Measurements from ENCODE around the gene SF3B3. TPM values are rescaled to one million over a fixed set of nuclear protein-coding genes. Genes with fewer than 3 reads are reported as not detected.

The SF3B3 gene
- total RNA-seq, 5 donors from 2014 or later (not counting 1 experiment from before 2014, with no cell fraction given) = 202 to 291 (median 264) TPM

DNA sequence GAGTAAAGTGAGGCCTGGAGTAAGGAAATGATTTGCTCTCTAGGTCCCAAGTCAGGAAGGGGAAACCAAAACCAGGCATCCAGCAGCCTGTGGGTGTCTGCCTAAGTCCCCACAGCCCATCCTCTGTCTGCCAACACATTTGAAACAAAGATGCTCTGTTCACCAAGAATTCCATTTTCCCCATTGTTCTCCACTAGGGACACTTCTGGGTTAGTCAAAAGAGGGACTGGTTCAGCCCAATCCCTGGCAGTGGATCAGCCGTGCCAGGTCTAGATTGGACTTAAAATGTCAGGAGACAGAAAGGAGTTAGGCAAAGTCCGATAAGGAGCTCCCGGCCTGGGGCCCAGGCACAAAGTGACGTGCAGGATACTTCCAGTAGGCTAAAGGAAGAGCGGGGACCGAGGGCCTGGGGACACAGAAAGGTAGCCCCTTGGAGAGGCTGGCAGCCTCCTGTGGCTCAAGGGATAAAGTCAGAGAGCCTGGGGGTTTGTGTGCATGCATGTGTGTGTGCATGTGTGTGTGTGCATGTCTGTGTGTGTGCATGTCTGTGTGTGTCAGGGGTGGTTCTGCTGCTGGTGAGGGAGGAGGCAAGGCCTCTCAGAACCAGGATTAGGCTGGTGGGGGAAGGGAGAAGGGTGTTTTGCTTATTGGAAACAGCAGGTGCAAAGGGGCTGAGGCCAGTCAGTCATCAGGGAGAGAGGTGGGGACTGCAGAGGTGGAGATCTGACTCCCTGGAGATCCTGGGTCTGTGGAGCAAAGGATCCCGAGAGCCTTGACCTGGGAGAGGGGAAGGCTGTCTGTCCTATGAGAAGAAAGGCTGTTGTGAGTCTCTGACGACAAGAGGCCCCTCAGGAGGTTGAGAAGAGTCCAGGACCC lies 81.0 kb downstream of the SF3B3 start:
- no peaks in the 10 kb centered on the region for H3K4me1 Mint-ChIP-seq
- Histone ChIP-seq H3K27me3 (replicated peaks in 1 of 2; ENCODE audit: control insufficient read depth in 2 of 2, extremely low read depth in 1 of 2, insufficient read depth in 2 of 2, low read length in 1 of 2) (peaks cover 0 to 11% of the 10 kb centered on the region in 2 experiments), H3K4me3 (ENCODE audit: control insufficient read depth in 1 of 2, extremely low read depth in 1 of 2, low read length in 1 of 2) (no peak overlapping the region), H3K9me3 (no peaks in the 10 kb centered on the region), H3K27ac (ENCODE audit: low read length) (no peak overlapping the region), H3K36me3 (ENCODE audit: control insufficient read depth in 2 of 2, extremely low read depth in 1 of 2, insufficient read depth in 1 of 2, low read length in 1 of 2) (no peaks in the 10 kb centered on the region), H3K4me1 (ENCODE audit: control insufficient read depth in 1 of 2, extremely low read depth in 1 of 2, insufficient read depth in 2 of 2, low read length in 2 of 2) (no peaks in the 10 kb centered on the region)
- DNase-seq (no peak), ATAC-seq (replicated peaks in 1 of 4) (no peak)
- ChIA-PET CTCF (no interaction called here), POLR2A (no interaction called here)
- H3K36me3 Mint-ChIP-seq = no peaks in the 10 kb centered on the region
- no peaks in the 10 kb centered on the region for H3K9me3 Mint-ChIP-seq
- no peak overlapping the region for H3K4me3 Mint-ChIP-seq
- H3K27ac Mint-ChIP-seq = no peak overlapping the region
- 89% methylated on average over 6 of the region's 8 CpGs for WGBS (ENCODE audit: insufficient coverage)
- H3K27me3 Mint-ChIP-seq = peaks cover 8 to 12% of the 10 kb centered on the region in 2 donors

GRCh38 chr16:70605283-70605657 lies 81.7 kb downstream of the SF3B3 start:
- DNase-seq (no peak), ATAC-seq (replicated peaks in 1 of 4) (no peak)
- H3K9me3 Mint-ChIP-seq = no peaks in the 10 kb centered on the region
- no peak overlapping the region for H3K4me3 ChIP-seq (ENCODE audit: control insufficient read depth in 1 of 2, extremely low read depth in 1 of 2, low read length in 1 of 2)
- H3K27me3 ChIP-seq (replicated peaks in 1 of 2; ENCODE audit: control insufficient read depth in 2 of 2, extremely low read depth in 1 of 2, insufficient read depth in 2 of 2, low read length in 1 of 2) = peaks cover 0 to 12% of the 10 kb centered on the region in 2 experiments
- H3K9me3 ChIP-seq = no peaks in the 10 kb centered on the region
- H3K27ac Mint-ChIP-seq = no peak overlapping the region
- ChIA-PET POLR2A (no interaction called here), CTCF (no interaction called here)
- no peaks in the 10 kb centered on the region for H3K36me3 Mint-ChIP-seq
- no peak overlapping the region for H3K27ac ChIP-seq (ENCODE audit: low read length)
- no peaks in the 10 kb centered on the region for H3K4me1 Mint-ChIP-seq
- WGBS (ENCODE audit: insufficient coverage) = 100% methylated on average over 1 of the region's 1 CpG
- no peaks in the 10 kb centered on the region for H3K4me1 ChIP-seq (ENCODE audit: control insufficient read depth in 1 of 2, extremely low read depth in 1 of 2, insufficient read depth in 2 of 2, low read length in 2 of 2)
- H3K36me3 ChIP-seq (ENCODE audit: control insufficient read depth in 2 of 2, extremely low read depth in 1 of 2, insufficient read depth in 1 of 2, low read length in 1 of 2) = no peaks in the 10 kb centered on the region
- no peak overlapping the region for H3K4me3 Mint-ChIP-seq
- H3K27me3 Mint-ChIP-seq = peaks cover 8% of the 10 kb centered on the region in 2 donors

GRCh38 chr16:70608521-70608920 lies 84.9 kb downstream of the SF3B3 start:
- H3K27ac Mint-ChIP-seq = no peak overlapping the region
- no peaks in the 10 kb centered on the region for H3K4me1 ChIP-seq (ENCODE audit: control insufficient read depth in 1 of 2, extremely low read depth in 1 of 2, insufficient read depth in 2 of 2, low read length in 2 of 2)
- no peaks in the 10 kb centered on the region for H3K9me3 Mint-ChIP-seq
- H3K27me3 Mint-ChIP-seq = peaks cover 0 to 9% of the 10 kb centered on the region in 2 donors
- H3K27me3 ChIP-seq (replicated peaks in 1 of 2; ENCODE audit: control insufficient read depth in 2 of 2, extremely low read depth in 1 of 2, insufficient read depth in 2 of 2, low read length in 1 of 2) = peaks cover 0 to 10% of the 10 kb centered on the region in 2 experiments
- H3K4me3 Mint-ChIP-seq = no peak overlapping the region
- CTCF ChIA-PET = no interaction called here
- H3K36me3 ChIP-seq (ENCODE audit: control insufficient read depth in 2 of 2, extremely low read depth in 1 of 2, insufficient read depth in 1 of 2, low read length in 1 of 2) = no peaks in the 10 kb centered on the region
- H3K36me3 Mint-ChIP-seq = no peaks in the 10 kb centered on the region
- H3K4me1 Mint-ChIP-seq = no peaks in the 10 kb centered on the region
- DNase-seq (no peak), ATAC-seq (replicated peaks in 1 of 4) (no peak)
- H3K9me3 ChIP-seq = no peaks in the 10 kb centered on the region
- H3K27ac ChIP-seq (ENCODE audit: low read length) = no peak overlapping the region
- POLR2A ChIA-PET = no interaction called here
- WGBS (ENCODE audit: insufficient coverage) = 83% methylated on average over 4 of the region's 7 CpGs
- no peak overlapping the region for H3K4me3 ChIP-seq (ENCODE audit: control insufficient read depth in 1 of 2, extremely low read depth in 1 of 2, low read length in 1 of 2)

DNA sequence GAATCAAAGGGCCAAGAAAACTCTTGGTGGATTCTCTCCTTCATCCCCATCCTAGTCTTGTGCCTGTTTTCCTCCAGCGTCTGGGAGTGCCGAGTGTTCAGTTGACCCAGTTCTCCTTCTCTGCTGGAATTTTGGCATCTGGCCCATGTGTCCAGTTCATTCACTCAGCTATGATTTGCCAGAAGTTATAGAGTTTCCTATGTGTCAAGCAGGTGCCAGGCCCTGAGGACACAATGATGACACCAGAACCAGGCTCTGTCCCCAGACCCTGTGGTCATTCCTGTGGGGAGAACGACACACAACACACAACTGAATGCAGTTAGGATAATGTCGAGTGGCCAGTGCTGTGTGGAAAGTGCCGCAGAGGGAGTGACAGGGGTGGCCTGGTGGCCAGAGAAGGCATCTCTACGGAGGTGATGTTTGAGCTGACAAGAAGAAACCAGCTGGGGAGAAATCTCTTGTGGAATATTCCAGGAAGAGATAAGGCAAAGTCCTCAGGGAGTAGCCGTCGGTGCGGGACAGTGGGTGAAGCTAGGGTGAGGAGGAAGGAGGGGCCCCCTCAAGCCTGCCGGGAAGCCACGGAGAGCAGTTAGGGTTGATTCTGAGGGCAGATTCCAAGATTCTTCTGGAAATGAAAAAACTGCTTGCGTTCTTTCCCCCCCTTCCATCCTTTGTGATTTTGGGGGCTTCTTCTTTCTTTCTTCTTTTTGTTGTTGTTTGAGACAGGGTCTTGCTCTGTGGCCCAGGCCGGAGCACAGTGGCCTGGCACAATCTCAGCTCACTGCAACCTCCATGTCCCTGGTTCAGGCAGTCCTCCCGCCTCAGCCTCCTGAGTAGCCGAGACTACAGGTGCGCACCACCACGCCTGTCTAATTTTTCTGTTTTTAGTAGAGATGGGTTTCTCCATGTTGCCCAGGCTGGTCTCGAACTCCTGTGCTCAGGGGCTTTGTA lies 86.9 kb downstream of the SF3B3 start:
- ATAC-seq (replicated peaks in 1 of 4) = no peak
- H3K36me3 Mint-ChIP-seq = no peaks in the 10 kb centered on the region
- H3K27me3 ChIP-seq (replicated peaks in 1 of 2; ENCODE audit: control insufficient read depth in 2 of 2, extremely low read depth in 1 of 2, insufficient read depth in 2 of 2, low read length in 1 of 2) = peaks cover 0 to 10% of the 10 kb centered on the region in 2 experiments
- H3K4me3 Mint-ChIP-seq = no peak overlapping the region
- no peak for DNase-seq
- ChIA-PET POLR2A (interaction anchor here in 1 of 2 donors (0.7 kb wide), 1 partner anchor 1977 kb away, joined by 9 read pairs; no protein-coding TSS in a partner anchor), CTCF (interaction anchor here in 1 of 2 donors (1.3 kb wide), 1 partner anchor 160 kb away, joined by 3 read pairs; no protein-coding TSS in a partner anchor)
- H3K27ac ChIP-seq (ENCODE audit: low read length) = no peak overlapping the region
- no peaks in the 10 kb centered on the region for H3K36me3 ChIP-seq (ENCODE audit: control insufficient read depth in 2 of 2, extremely low read depth in 1 of 2, insufficient read depth in 1 of 2, low read length in 1 of 2)
- H3K9me3 ChIP-seq = no peaks in the 10 kb centered on the region
- no peaks in the 10 kb centered on the region for H3K4me1 Mint-ChIP-seq
- H3K4me3 ChIP-seq (ENCODE audit: control insufficient read depth in 1 of 2, extremely low read depth in 1 of 2, low read length in 1 of 2) = no peak overlapping the region
- H3K27ac Mint-ChIP-seq = no peak overlapping the region
- WGBS (ENCODE audit: insufficient coverage) = 88% methylated on average over 9 of the region's 18 CpGs
- H3K9me3 Mint-ChIP-seq = no peaks in the 10 kb centered on the region
- no peaks in the 10 kb centered on the region for H3K4me1 ChIP-seq (ENCODE audit: control insufficient read depth in 1 of 2, extremely low read depth in 1 of 2, insufficient read depth in 2 of 2, low read length in 2 of 2)
- H3K27me3 Mint-ChIP-seq = peaks cover 0 to 9% of the 10 kb centered on the region in 2 donors

DNA sequence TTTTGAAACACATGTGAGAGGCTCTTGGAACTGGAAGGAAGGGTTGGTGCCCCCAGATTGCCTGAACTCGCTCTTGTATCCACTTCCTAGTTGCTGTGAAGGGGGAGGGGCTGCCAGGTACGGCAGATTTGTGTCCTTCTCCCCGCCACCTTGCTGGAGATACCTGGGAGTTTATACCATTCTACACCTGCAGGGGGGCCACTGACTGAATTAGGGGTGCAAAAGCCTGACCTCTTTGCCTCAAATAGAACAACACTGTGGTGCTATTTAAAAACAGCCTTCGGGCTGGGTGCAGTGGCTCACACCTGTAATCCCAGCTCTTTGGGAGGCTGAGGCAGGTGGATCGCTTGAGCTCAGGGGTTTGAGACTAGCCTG lies 87.6 kb downstream of the SF3B3 start:
- ChIA-PET POLR2A (no interaction called here), CTCF (interaction anchor here in 1 of 2 donors (1.3 kb wide), 1 partner anchor 160 kb away, joined by 3 read pairs; no protein-coding TSS in a partner anchor)
- 81% methylated on average over 4 of the region's 5 CpGs for WGBS (ENCODE audit: insufficient coverage)
- Mint-ChIP-seq H3K27me3 (peaks cover 0 to 9% of the 10 kb centered on the region in 2 donors), H3K27ac (no peak overlapping the region), H3K4me1 (no peaks in the 10 kb centered on the region), H3K4me3 (no peak overlapping the region), H3K36me3 (no peaks in the 10 kb centered on the region), H3K9me3 (no peaks in the 10 kb centered on the region)
- Histone ChIP-seq H3K9me3 (no peaks in the 10 kb centered on the region), H3K27ac (ENCODE audit: low read length) (no peak overlapping the region), H3K4me3 (ENCODE audit: control insufficient read depth in 1 of 2, extremely low read depth in 1 of 2, low read length in 1 of 2) (no peak overlapping the region), H3K4me1 (ENCODE audit: control insufficient read depth in 1 of 2, extremely low read depth in 1 of 2, insufficient read depth in 2 of 2, low read length in 2 of 2) (no peaks in the 10 kb centered on the region), H3K36me3 (ENCODE audit: control insufficient read depth in 2 of 2, extremely low read depth in 1 of 2, insufficient read depth in 1 of 2, low read length in 1 of 2) (no peaks in the 10 kb centered on the region), H3K27me3 (replicated peaks in 1 of 2; ENCODE audit: control insufficient read depth in 2 of 2, extremely low read depth in 1 of 2, insufficient read depth in 2 of 2, low read length in 1 of 2) (peaks cover 0 to 10% of the 10 kb centered on the region in 2 experiments)
- ATAC-seq (replicated peaks in 1 of 4) = no peak
- DNase-seq = no peak

GRCh38 chr16:70611785-70612303 lies 88.2 kb downstream of the SF3B3 start:
- H3K4me3 Mint-ChIP-seq = no peak overlapping the region
- DNase-seq (no peak), ATAC-seq (replicated peaks in 1 of 4) (no peak)
- no peaks in the 10 kb centered on the region for H3K4me1 Mint-ChIP-seq
- Histone ChIP-seq H3K4me1 (ENCODE audit: control insufficient read depth in 1 of 2, extremely low read depth in 1 of 2, insufficient read depth in 2 of 2, low read length in 2 of 2) (no peaks in the 10 kb centered on the region), H3K4me3 (ENCODE audit: control insufficient read depth in 1 of 2, extremely low read depth in 1 of 2, low read length in 1 of 2) (no peak overlapping the region), H3K9me3 (no peaks in the 10 kb centered on the region), H3K36me3 (ENCODE audit: control insufficient read depth in 2 of 2, extremely low read depth in 1 of 2, insufficient read depth in 1 of 2, low read length in 1 of 2) (no peaks in the 10 kb centered on the region), H3K27ac (ENCODE audit: low read length) (no peak overlapping the region), H3K27me3 (replicated peaks in 1 of 2; ENCODE audit: control insufficient read depth in 2 of 2, extremely low read depth in 1 of 2, insufficient read depth in 2 of 2, low read length in 1 of 2) (peaks cover 0 to 10% of the 10 kb centered on the region in 2 experiments)
- H3K36me3 Mint-ChIP-seq = no peaks in the 10 kb centered on the region
- H3K9me3 Mint-ChIP-seq = no peaks in the 10 kb centered on the region
- 92% methylated on average over 2 of the region's 4 CpGs for WGBS (ENCODE audit: insufficient coverage)
- POLR2A ChIA-PET = no interaction called here
- CTCF ChIA-PET = interaction anchor here in 1 of 2 donors (1.3 kb wide), 1 partner anchor 159 kb away, joined by 3 read pairs; no protein-coding TSS in a partner anchor
- H3K27me3 Mint-ChIP-seq = peaks cover 0 to 9% of the 10 kb centered on the region in 2 donors
- H3K27ac Mint-ChIP-seq = no peak overlapping the region

All from T-cell (primary cell).